OCI-LY1 (cell line): ENCODE results near the gene CKAP2L.

Experiments
- EZH2 ChIP-seq: fragments of 200-600 bp; sonication (generic), shearing (Covaris generic); IDR thresholded peaks from 2 replicates; pipeline ENCODE4 v1.8.0; 2017; ENCODE audit warnings: borderline replicate concordance, mixed run types, mild to moderate bottlenecking, antibody characterized with exemption, low read length, moderate library complexity, mixed read lengths
- TF ChIP-seq, protein P1 (sequence below): fragments of 200-600 bp; sonication (generic), shearing (Covaris generic); IDR thresholded peaks from 2 replicates; pipeline ENCODE4 v1.5.1; 2017; ENCODE audit warnings: mild to moderate bottlenecking, antibody characterized with exemption, low read length, moderate library complexity, mixed read lengths

- TF ChIP-seq, protein P1, sequence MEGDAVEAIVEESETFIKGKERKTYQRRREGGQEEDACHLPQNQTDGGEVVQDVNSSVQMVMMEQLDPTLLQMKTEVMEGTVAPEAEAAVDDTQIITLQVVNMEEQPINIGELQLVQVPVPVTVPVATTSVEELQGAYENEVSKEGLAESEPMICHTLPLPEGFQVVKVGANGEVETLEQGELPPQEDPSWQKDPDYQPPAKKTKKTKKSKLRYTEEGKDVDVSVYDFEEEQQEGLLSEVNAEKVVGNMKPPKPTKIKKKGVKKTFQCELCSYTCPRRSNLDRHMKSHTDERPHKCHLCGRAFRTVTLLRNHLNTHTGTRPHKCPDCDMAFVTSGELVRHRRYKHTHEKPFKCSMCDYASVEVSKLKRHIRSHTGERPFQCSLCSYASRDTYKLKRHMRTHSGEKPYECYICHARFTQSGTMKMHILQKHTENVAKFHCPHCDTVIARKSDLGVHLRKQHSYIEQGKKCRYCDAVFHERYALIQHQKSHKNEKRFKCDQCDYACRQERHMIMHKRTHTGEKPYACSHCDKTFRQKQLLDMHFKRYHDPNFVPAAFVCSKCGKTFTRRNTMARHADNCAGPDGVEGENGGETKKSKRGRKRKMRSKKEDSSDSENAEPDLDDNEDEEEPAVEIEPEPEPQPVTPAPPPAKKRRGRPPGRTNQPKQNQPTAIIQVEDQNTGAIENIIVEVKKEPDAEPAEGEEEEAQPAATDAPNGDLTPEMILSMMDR, result no peak
- TF ChIP-seq EZH2, result no peak
Measured at GRCh38 chr2:112720785-112721184, 43.6 kb downstream of the CKAP2L start, which contains the start of gene NT5DC4.
